WERI-Rb-1 (cell line): ENCODE measurements around the gene OR11L1.

Source experiments
- DNase-seq: peaks from one replicate; pipeline ENCODE4 v3.0.0-alpha.2; 2020
- H3K27ac ChIP-seq: fragments of 250-450 bp; sonication (Bioruptor Pico); 2 replicates; pipeline ENCODE4 v1.5.1; 2020; ENCODE audit warnings: mild to moderate bottlenecking, moderate library complexity
- H3K27me3 ChIP-seq: fragments of 250-450 bp; sonication (Bioruptor Pico); 2 replicates; pipeline ENCODE4 v1.5.1; 2021; ENCODE audit warnings: mild to moderate bottlenecking, low read depth, moderate library complexity; ENCODE audit not compliant: insufficient read depth, severe bottlenecking
- H3K36me3 ChIP-seq: fragments of 250-450 bp; sonication (Bioruptor Pico); 2 replicates; pipeline ENCODE4 v1.5.1; 2020; ENCODE audit warnings: mild to moderate bottlenecking, moderate library complexity
- H3K4me3 ChIP-seq: 2 replicates; pipeline ENCODE4 v1.5.1; 2011; ENCODE audit warnings: low read depth, mild to moderate bottlenecking, control low read depth, low read length
- H3K9me3 ChIP-seq: fragments of 250-450 bp; sonication (Bioruptor Pico); 2 replicates; pipeline ENCODE4 v1.5.1; 2021; ENCODE audit warnings: mild to moderate bottlenecking, moderate library complexity; ENCODE audit not compliant: severe bottlenecking
- TF ChIP-seq, protein P1 (sequence below): IDR thresholded peaks from 2 replicates; pipeline ENCODE4 v1.5.1; 2011; ENCODE audit warnings: low read depth, mild to moderate bottlenecking, control low read depth, inconsistent platforms, low read length

OR11L1 gene

DNA sequence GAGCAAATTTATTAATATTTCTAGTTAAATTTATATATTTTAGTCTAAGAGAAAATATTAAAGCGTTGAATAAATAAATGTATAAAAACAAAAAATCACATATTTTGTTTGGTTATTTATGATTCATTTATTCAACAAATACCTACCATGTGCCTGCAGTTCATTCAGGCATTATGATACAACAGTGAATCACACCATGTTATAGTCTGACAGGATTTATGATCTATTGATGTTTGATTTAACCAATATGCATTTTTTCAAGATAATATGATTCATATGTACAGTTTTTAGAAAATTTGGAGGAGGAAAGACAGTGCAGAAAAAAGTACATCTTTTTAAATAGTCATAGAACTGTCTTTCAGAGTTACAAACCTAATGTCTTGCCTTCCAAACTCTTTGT lies 7.9 kb upstream of the OR11L1 start:
- H3K9me3 ChIP-seq: no peaks in the 10 kb centered on the region
- DNase-seq: no peak
- no peak overlapping the region for H3K27ac ChIP-seq
- no peaks in the 10 kb centered on the region for H3K36me3 ChIP-seq
- no peak overlapping the region for H3K4me3 ChIP-seq
- no peaks in the 10 kb centered on the region for H3K27me3 ChIP-seq
- TF ChIP-seq, protein P1, sequence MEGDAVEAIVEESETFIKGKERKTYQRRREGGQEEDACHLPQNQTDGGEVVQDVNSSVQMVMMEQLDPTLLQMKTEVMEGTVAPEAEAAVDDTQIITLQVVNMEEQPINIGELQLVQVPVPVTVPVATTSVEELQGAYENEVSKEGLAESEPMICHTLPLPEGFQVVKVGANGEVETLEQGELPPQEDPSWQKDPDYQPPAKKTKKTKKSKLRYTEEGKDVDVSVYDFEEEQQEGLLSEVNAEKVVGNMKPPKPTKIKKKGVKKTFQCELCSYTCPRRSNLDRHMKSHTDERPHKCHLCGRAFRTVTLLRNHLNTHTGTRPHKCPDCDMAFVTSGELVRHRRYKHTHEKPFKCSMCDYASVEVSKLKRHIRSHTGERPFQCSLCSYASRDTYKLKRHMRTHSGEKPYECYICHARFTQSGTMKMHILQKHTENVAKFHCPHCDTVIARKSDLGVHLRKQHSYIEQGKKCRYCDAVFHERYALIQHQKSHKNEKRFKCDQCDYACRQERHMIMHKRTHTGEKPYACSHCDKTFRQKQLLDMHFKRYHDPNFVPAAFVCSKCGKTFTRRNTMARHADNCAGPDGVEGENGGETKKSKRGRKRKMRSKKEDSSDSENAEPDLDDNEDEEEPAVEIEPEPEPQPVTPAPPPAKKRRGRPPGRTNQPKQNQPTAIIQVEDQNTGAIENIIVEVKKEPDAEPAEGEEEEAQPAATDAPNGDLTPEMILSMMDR: no peak

DNA sequence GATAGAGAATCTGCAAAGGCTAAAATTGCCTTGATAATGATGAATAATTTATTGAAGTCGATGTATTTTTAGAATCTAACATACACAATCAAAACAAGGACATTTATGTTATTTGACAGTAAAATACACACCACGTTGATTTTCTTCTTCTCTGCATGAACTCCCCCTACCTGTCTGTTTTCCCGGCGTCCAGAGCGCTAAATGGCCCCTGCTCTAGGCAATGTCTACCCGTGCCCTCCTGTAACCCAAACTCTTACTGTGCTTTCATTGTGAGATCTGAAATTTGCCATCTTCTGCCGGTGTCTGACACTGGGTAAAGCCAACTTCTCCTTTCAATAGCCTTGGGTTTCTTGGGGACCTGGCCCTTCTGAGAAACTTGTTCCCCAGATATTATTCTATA lies 6.7 kb upstream of the OR11L1 start:
- no peak for DNase-seq
- Histone ChIP-seq H3K27ac (no peak overlapping the region), H3K27me3 (no peaks in the 10 kb centered on the region), H3K36me3 (no peaks in the 10 kb centered on the region), H3K9me3 (no peaks in the 10 kb centered on the region), H3K4me3 (no peak overlapping the region)
- TF ChIP-seq, protein P1: no peak

DNA sequence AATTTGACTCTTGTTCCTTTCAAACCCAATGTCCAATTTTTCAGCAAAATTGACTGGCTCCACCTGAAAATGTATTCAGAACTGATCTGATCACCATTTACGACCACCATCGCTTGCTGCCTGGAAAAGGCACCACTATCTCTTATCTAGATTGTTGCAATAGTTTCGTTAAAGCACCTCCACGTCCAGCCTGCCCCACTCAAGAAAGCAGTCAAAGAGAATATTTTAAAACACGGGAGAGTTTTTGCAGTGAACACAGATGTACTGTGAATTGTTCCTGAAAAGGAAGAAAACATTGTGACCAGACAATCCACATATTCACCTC lies 4.0 kb upstream of the OR11L1 start:
- no peaks in the 10 kb centered on the region for H3K9me3 ChIP-seq
- H3K27ac ChIP-seq: no peak overlapping the region
- TF ChIP-seq, protein P1: no peak
- no peak overlapping the region for H3K4me3 ChIP-seq
- H3K36me3 ChIP-seq: no peaks in the 10 kb centered on the region
- no peaks in the 10 kb centered on the region for H3K27me3 ChIP-seq
- no peak for DNase-seq

DNA sequence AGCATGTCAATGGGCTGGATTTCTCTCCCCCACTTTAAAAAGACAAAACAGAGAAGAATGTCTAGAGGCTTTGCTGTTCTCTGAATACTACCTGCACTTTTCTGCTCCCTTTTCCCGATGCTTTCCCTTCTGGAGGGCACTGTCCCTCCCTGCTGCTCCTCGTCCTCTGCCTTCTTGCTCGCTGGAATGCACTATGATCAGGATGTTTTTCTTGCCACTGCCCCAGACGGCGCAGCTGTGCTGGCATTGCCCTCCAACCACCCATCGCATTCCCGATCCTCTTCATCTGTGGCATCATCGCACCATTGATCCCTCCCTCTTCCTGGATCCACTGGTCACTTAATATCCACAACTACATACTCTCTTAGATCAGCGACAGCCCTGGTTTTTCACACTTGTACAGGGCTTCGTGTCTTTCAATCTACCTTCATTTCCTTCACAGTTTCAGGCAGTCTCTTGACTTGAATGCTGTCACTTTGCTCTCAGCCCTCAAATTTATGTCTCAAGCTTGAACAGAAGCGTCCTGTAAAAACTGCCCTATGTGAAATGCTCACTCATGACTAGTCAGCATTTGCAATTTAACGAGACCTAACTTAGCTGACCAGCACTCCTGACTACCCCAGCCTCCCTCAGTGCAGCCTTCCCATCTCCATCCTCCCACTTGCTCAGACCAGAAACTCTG lies 3.5 kb upstream of the OR11L1 start:
- H3K27ac ChIP-seq: no peak overlapping the region
- no peaks in the 10 kb centered on the region for H3K27me3 ChIP-seq
- H3K4me3 ChIP-seq: no peak overlapping the region
- no peaks in the 10 kb centered on the region for H3K9me3 ChIP-seq
- DNase-seq: no peak
- TF ChIP-seq, protein P1: no peak
- no peaks in the 10 kb centered on the region for H3K36me3 ChIP-seq

DNA sequence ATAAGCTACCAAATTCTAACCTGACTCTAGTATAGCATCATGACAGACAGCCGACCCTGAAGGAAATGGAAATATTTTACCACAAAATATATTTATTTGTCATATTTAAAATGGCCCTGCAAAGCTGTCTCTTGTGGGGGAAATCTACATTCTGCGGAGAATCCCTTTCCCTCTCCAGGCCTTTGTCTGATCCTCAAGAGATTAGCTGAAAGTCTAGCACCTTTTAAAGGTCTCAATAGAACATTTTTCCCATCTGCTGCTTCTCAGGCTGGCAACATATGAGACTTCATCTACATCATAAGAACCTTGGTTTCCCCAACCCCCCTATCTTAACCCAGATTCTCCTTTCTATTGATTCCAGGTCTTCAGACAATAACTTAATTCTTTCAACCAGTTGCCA lies 1.7 kb upstream of the OR11L1 start:
- no peak for DNase-seq
- TF ChIP-seq, protein P1: no peak
- H3K36me3 ChIP-seq: no peaks in the 10 kb centered on the region
- no peak overlapping the region for H3K4me3 ChIP-seq
- H3K27me3 ChIP-seq: no peaks in the 10 kb centered on the region
- H3K27ac ChIP-seq: no peak overlapping the region
- H3K9me3 ChIP-seq: no peaks in the 10 kb centered on the region

DNA sequence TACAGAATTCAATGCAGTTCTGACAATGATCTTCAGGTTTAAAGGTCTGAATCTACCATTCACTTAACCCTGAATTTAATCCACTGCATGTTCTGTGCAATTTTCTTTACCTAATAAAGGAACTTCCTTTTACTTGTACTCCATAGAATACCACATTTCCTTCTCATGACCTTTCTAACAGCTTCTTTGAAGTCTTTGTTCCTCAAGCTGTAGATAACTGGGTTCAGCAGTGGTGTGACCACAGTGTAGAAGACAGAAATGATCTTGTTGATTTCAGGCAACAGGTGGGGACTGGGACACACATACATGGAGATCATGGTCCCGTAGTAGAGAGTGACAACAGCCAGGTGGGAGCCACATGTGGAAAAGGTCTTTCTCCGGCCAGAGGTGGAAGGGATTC lies 878 bp downstream of the OR11L1 start:
- TF ChIP-seq, protein P1: no peak
- no peaks in the 10 kb centered on the region for H3K9me3 ChIP-seq
- H3K27ac ChIP-seq: no peak overlapping the region
- no peaks in the 10 kb centered on the region for H3K27me3 ChIP-seq
- no peaks in the 10 kb centered on the region for H3K36me3 ChIP-seq
- DNase-seq: no peak
- no peak overlapping the region for H3K4me3 ChIP-seq
